ENCODE measurements around the gene NEMP2. TPM values are rescaled to one million over a fixed set of nuclear protein-coding genes. Genes with fewer than 3 reads are reported as not detected.

The NEMP2 gene
- total RNA-seq, 2 donors from 2014 or later: 18.3 to 19.4 TPM

- Mint-ChIP-seq H3K27ac (no peak overlapping the region), H3K36me3 (peaks cover 16 to 18% of the 10 kb centered on the region in 2 donors), H3K9me3 (no peaks in the 10 kb centered on the region)
- ATAC-seq (no peak), DNase-seq (ENCODE audit: low spot score in 2 of 2) (no peak)
These were observed 74.0 kb downstream of the NEMP2 start for GRCh38 chr2:190460487-190460886.

GRCh38 chr2:190459881-190460280 is 74.6 kb downstream of the NEMP2 start:
- no peak for ATAC-seq
- peaks cover 16 to 21% of the 10 kb centered on the region in 2 donors for H3K36me3 Mint-ChIP-seq
- no peaks in the 10 kb centered on the region for H3K9me3 Mint-ChIP-seq
- no peak overlapping the region for H3K27ac Mint-ChIP-seq
- no peak for DNase-seq (ENCODE audit: low spot score in 2 of 2)

- ATAC-seq (no peak), DNase-seq (ENCODE audit: low spot score in 2 of 2) (no peak)
- no peaks in the 10 kb centered on the region for H3K9me3 Mint-ChIP-seq
- peak overlapping the region in 1 of 2 donors; percentile 15 for H3K27ac Mint-ChIP-seq
- H3K36me3 Mint-ChIP-seq: peaks cover 18 to 24% of the 10 kb centered on the region in 2 donors
These were observed 76.0 kb downstream of the NEMP2 start for GRCh38 chr2:190458352-190459107.

- peaks cover 28 to 37% of the 10 kb centered on the region in 2 donors for H3K36me3 Mint-ChIP-seq
- H3K27ac Mint-ChIP-seq: no peak overlapping the region
- ATAC-seq (no peak), DNase-seq (ENCODE audit: low spot score in 2 of 2) (no peak)
- peaks cover 0 to 6% of the 10 kb centered on the region in 2 donors for H3K9me3 Mint-ChIP-seq
These were observed 77.3 kb downstream of the NEMP2 start for GRCh38 chr2:190457256-190457655.

GRCh38 chr2:190456833-190457232 is 77.7 kb downstream of the NEMP2 start:
- peaks cover 28 to 37% of the 10 kb centered on the region in 2 donors for H3K36me3 Mint-ChIP-seq

GRCh38 chr2:190455358-190456095 is 79.0 kb downstream of the NEMP2 start:
- peaks cover 28 to 34% of the 10 kb centered on the region in 2 donors for H3K36me3 Mint-ChIP-seq
- H3K27ac Mint-ChIP-seq: no peak overlapping the region

More at GRCh38 chr2:190456833-190457232, 77.7 kb downstream of the NEMP2 start:
- DNase-seq (ENCODE audit: low spot score in 2 of 2) (no peak), ATAC-seq (no peak)
- Mint-ChIP-seq H3K27ac (no peak overlapping the region), H3K9me3 (peaks cover 0 to 6% of the 10 kb centered on the region in 2 donors)

GRCh38 chr2:190454795-190455194 is 79.7 kb downstream of the NEMP2 start:
- ATAC-seq (no peak), DNase-seq (ENCODE audit: low spot score in 2 of 2) (no peak)
- no peak overlapping the region for H3K27ac Mint-ChIP-seq
- H3K36me3 Mint-ChIP-seq: peaks cover 28 to 31% of the 10 kb centered on the region in 2 donors
- H3K9me3 Mint-ChIP-seq: peaks cover 0 to 6% of the 10 kb centered on the region in 2 donors

More at GRCh38 chr2:190455358-190456095, 79.0 kb downstream of the NEMP2 start:
- no peak for DNase-seq (ENCODE audit: low spot score in 2 of 2)
- peaks cover 0 to 6% of the 10 kb centered on the region in 2 donors for H3K9me3 Mint-ChIP-seq
- no peak for ATAC-seq

Other genes with a start within 250 kb of the NEMP2 start
- 10 to 100 TPM; 30.2 to 32.0 TPM for gene HIBCH, start 214.9 kb downstream of the NEMP2 start, total RNA-seq
- 10 to 100 TPM in 1 of 2 donors, 1 to 10 TPM in 1; 9.2 to 24.1 TPM for gene INPP1, start 191.1 kb downstream of the NEMP2 start, total RNA-seq
- 10 to 100 TPM; 18.8 to 37.5 TPM for gene MFSD6, start 126.4 kb downstream of the NEMP2 start, total RNA-seq
- 10 to 100 TPM; 45.2 to 63.9 TPM for gene NAB1, start 114.4 kb upstream of the NEMP2 start, total RNA-seq

All from activated naive CD4-positive, alpha-beta T cell treated with anti-CD3 and anti-CD28 coated beads, Interleukin-2, amount 50 U/mL, for 72 hours (primary cell).